HG03196 (cell line): ENCODE measurements around the gene CAPZB.

Experiments used
- ATAC-seq: cut with Tn5 transposase; IDR thresholded peaks from one replicate; pipeline ENCODE4 v1.9.1; 2021; ENCODE audit not compliant: unreplicated experiment

The CAPZB gene

GRCh38 chr1:19371226-19372135, 113.9 kb downstream of the CAPZB start:
- no peak for ATAC-seq

- no peak for ATAC-seq
Measured at GRCh38 chr1:19370453-19371170, 114.7 kb downstream of the CAPZB start.

- no peak for ATAC-seq
Measured at GRCh38 chr1:19369396-19370090, 115.8 kb downstream of the CAPZB start.

GRCh38 chr1:19368964-19369363, 116.4 kb downstream of the CAPZB start:
- ATAC-seq: no peak

- no peak for ATAC-seq
Measured at GRCh38 chr1:19368050-19368449, 117.3 kb downstream of the CAPZB start.

GRCh38 chr1:19367584-19368041, 117.7 kb downstream of the CAPZB start:
- no peak for ATAC-seq

- ATAC-seq: no peak
Measured at GRCh38 chr1:19366599-19367536, 118.5 kb downstream of the CAPZB start.

- ATAC-seq: no peak
Measured at GRCh38 chr1:19365721-19366120, 119.6 kb downstream of the CAPZB start.

GRCh38 chr1:19363536-19364152, 121.7 kb downstream of the CAPZB start:
- ATAC-seq: no peak

GRCh38 chr1:19361611-19362147, 123.7 kb downstream of the CAPZB start:
- ATAC-seq: no peak

GRCh38 chr1:19360843-19361610, 124.3 kb downstream of the CAPZB start:
- ATAC-seq: no peak

GRCh38 chr1:19360432-19360831, 124.9 kb downstream of the CAPZB start:
- no peak for ATAC-seq

- no peak for ATAC-seq
Measured at GRCh38 chr1:19360016-19360415, 125.3 kb downstream of the CAPZB start.

GRCh38 chr1:19359357-19359756, 126.0 kb downstream of the CAPZB start:
- ATAC-seq: no peak

- ATAC-seq: no peak
Measured at GRCh38 chr1:19358710-19359109, 126.6 kb downstream of the CAPZB start.

- ATAC-seq: no peak
Measured at GRCh38 chr1:19357299-19357986, 127.9 kb downstream of the CAPZB start.

GRCh38 chr1:19356266-19356665, 129.1 kb downstream of the CAPZB start:
- ATAC-seq: no peak

GRCh38 chr1:19354531-19354981, 130.8 kb downstream of the CAPZB start:
- no peak for ATAC-seq
